H9 (cell line): Measurements from ENCODE around the gene GPR37L1. TPM values are rescaled to one million over a fixed set of nuclear protein-coding genes. Genes with fewer than 3 reads are reported as not detected.

Experiments
- DNase-seq: peaks from one replicate; pipeline ENCODE4 v3.0.0-alpha.2; 2017
- H2AFZ ChIP-seq: one replicate; pipeline ENCODE4 v1.6.1; 2013; ENCODE audit warnings: mild to moderate bottlenecking, low read length, control low read depth, moderate library complexity
- H2AK5ac ChIP-seq: 2 replicates; pipeline ENCODE4 v1.6.1; 2013; ENCODE audit warnings: low read length, control low read depth, mixed read lengths; ENCODE audit not compliant: insufficient read length
- H2BK120ac ChIP-seq: one replicate; pipeline ENCODE4 v1.6.1; 2013; ENCODE audit warnings: low read depth, mild to moderate bottlenecking, low read length, control low read depth, inconsistent platforms; ENCODE audit not compliant: poor library complexity, severe bottlenecking
- H2BK12ac ChIP-seq: 2 replicates; pipeline ENCODE4 v1.6.1; 2013; ENCODE audit warnings: low read length, control low read depth, mixed read lengths, low read depth; ENCODE audit not compliant: insufficient read length
- H2BK15ac ChIP-seq: 2 replicates; pipeline ENCODE4 v1.6.1; 2013; ENCODE audit warnings: low read depth, low read length, control low read depth
- H2BK20ac ChIP-seq: one replicate; pipeline ENCODE4 v1.6.1; 2013; ENCODE audit warnings: low read depth, mild to moderate bottlenecking, low read length, control low read depth, inconsistent platforms; ENCODE audit not compliant: poor library complexity, severe bottlenecking
- H2BK5ac ChIP-seq: 2 replicates; pipeline ENCODE4 v1.6.1; 2013; ENCODE audit warnings: low read length, control low read depth, mixed read lengths; ENCODE audit not compliant: insufficient read length
- H3K14ac ChIP-seq: 2 replicates; pipeline ENCODE4 v1.6.1; 2013; ENCODE audit warnings: low read length, control low read depth; ENCODE audit not compliant: insufficient read depth
- H3K18ac ChIP-seq: 2 replicates; pipeline ENCODE4 v1.6.1; 2013; ENCODE audit warnings: low read depth, mild to moderate bottlenecking, mixed read lengths, low read length, control low read depth; ENCODE audit not compliant: insufficient read length
- H3K23ac ChIP-seq: 2 replicates; pipeline ENCODE4 v1.6.1; 2013; ENCODE audit warnings: low read length, control low read depth, mixed read lengths, low read depth; ENCODE audit not compliant: insufficient read length
- H3K23me2 ChIP-seq: 2 replicates; pipeline ENCODE4 v1.6.1; 2013; ENCODE audit warnings: low read depth, mild to moderate bottlenecking, mixed read lengths, low read length, control low read depth; ENCODE audit not compliant: insufficient read length, poor library complexity, severe bottlenecking
- H3K27ac ChIP-seq: 2 replicates; pipeline ENCODE4 v1.5.1; 2013; ENCODE audit warnings: low read length, control low read depth, mixed read lengths, low read depth; ENCODE audit not compliant: insufficient read length
- H3K27me3 ChIP-seq: 2 replicates; pipeline ENCODE4 v1.6.1; 2013; ENCODE audit warnings: low read length, control low read depth, inconsistent platforms; ENCODE audit not compliant: insufficient read depth
- H3K4ac ChIP-seq: 2 replicates; pipeline ENCODE4 v1.6.1; 2013; ENCODE audit warnings: low read depth, mild to moderate bottlenecking, control low read depth, inconsistent platforms, low read length, moderate library complexity
- H3K4me1 ChIP-seq: 2 replicates; pipeline ENCODE4 v1.6.1; 2013; ENCODE audit warnings: low read length, control low read depth, inconsistent platforms; ENCODE audit not compliant: insufficient read depth
- H3K4me2 ChIP-seq: 2 replicates; pipeline ENCODE4 v1.6.1; 2013; ENCODE audit warnings: low read length, control low read depth, mixed read lengths; ENCODE audit not compliant: insufficient read length, insufficient read depth
- H3K56ac ChIP-seq: 2 replicates; pipeline ENCODE4 v1.6.1; 2013; ENCODE audit warnings: low read depth, mild to moderate bottlenecking, mixed read lengths, low read length, control low read depth; ENCODE audit not compliant: insufficient read length
- H3K79me1 ChIP-seq: 2 replicates; pipeline ENCODE4 v1.6.1; 2013; ENCODE audit warnings: low read depth, mild to moderate bottlenecking, moderate library complexity, low read length, control low read depth, inconsistent platforms; ENCODE audit not compliant: insufficient read depth, poor library complexity, severe bottlenecking
- H3K79me2 ChIP-seq: 2 replicates; pipeline ENCODE4 v1.6.1; 2013; ENCODE audit warnings: low read length, control low read depth, inconsistent platforms; ENCODE audit not compliant: insufficient read depth
- H3K9ac ChIP-seq: 2 replicates; pipeline ENCODE4 v1.6.1; 2013; ENCODE audit warnings: low read length, control low read depth, mixed read lengths; ENCODE audit not compliant: insufficient read length; ENCODE audit errors: extremely low read depth
- H3K9me3 ChIP-seq: one replicate; pipeline ENCODE4 v1.6.1; 2013; ENCODE audit warnings: low read depth, low read length, inconsistent platforms; ENCODE audit not compliant: control insufficient read depth
- H3T11ph ChIP-seq: one replicate; pipeline ENCODE4 v1.6.1; 2013; ENCODE audit warnings: mild to moderate bottlenecking, low read length, control low read depth, inconsistent platforms
- H4K20me1 ChIP-seq: one replicate; pipeline ENCODE4 v1.6.1; 2013; ENCODE audit not compliant: control insufficient read depth, insufficient read length, insufficient read depth
- H4K5ac ChIP-seq: 2 replicates; pipeline ENCODE4 v1.6.1; 2013; ENCODE audit warnings: low read depth, mild to moderate bottlenecking, mixed read lengths, low read length, control low read depth; ENCODE audit not compliant: insufficient read length
- H4K8ac ChIP-seq: replicated peaks from 2 replicates; pipeline ENCODE4 v1.6.1; 2013; ENCODE audit warnings: low read length, control low read depth, mixed read lengths, low read depth; ENCODE audit not compliant: insufficient read length
- H4K91ac ChIP-seq: 2 replicates; pipeline ENCODE4 v1.6.1; 2013; ENCODE audit warnings: low read depth, mild to moderate bottlenecking, moderate library complexity, mixed read lengths, low read length, control low read depth; ENCODE audit not compliant: insufficient read length
- H3K27ac Mint-ChIP-seq, 3 experiments: 2 replicates in 2 of 3; 3 replicates in 1 of 3; pipeline ENCODE4 v1.8.0; 2020 to 2021; ENCODE audit warnings: mixed read lengths in 3 of 3, mild to moderate bottlenecking in 1 of 3, moderate library complexity in 1 of 3
- H3K27me3 Mint-ChIP-seq: 2 replicates; pipeline ENCODE4 v1.8.0; 2021; ENCODE audit warnings: low read depth, mild to moderate bottlenecking, moderate library complexity, mixed read lengths
- H3K36me3 Mint-ChIP-seq, 3 experiments: 2 replicates in 2 of 3; 3 replicates in 1 of 3; pipeline ENCODE4 v1.8.0; 2020 to 2021; ENCODE audit warnings: low read depth in 3 of 3, mixed read lengths in 3 of 3; ENCODE audit not compliant: insufficient read depth in 1 of 3
- H3K4me1 Mint-ChIP-seq, 2 experiments: 2 replicates each; pipeline ENCODE4 v1.8.0; 2020; ENCODE audit warnings: mixed read lengths in 2 of 2
- H3K4me3 Mint-ChIP-seq, 2 experiments: 2 replicates in 1 of 2; 3 replicates in 1 of 2; pipeline ENCODE4 v1.8.0; 2020 to 2021; ENCODE audit warnings: mild to moderate bottlenecking in 2 of 2, mixed read lengths in 2 of 2, moderate library complexity in 1 of 2
- H3K9me3 Mint-ChIP-seq, 2 experiments: 2 replicates in 1 of 2; 3 replicates in 1 of 2; pipeline ENCODE4 v1.8.0; 2020; ENCODE audit warnings: mild to moderate bottlenecking in 2 of 2, mixed read lengths in 2 of 2, moderate library complexity in 1 of 2
- WGBS: extraction: QIAGEN DNeasy Blood & Tissue Kit; methylation state at CpG from one replicate; pipeline ENCODE4 v1.1.7; 2013; ENCODE audit warnings: missing lambda C conversion rate, low lambda C conversion rate, mixed read lengths; ENCODE audit not compliant: insufficient read length; ENCODE audit errors: extremely low coverage; 5-methylcytosine and 5-hydroxymethylcytosine counted together
- total RNA-seq: library from RNA; stranded (reverse); gene quantifications from 2 replicates; pipeline ENCODE4 v1.2.1, GENCODE V29; 2021
- TF ChIP-seq, protein P1 (sequence below): fragments of 200-600 bp; sonication (generic); conservative IDR thresholded peaks from 3 replicates; pipeline ENCODE4 v1.8.0; 2021; ENCODE audit warnings: antibody characterized with exemption, mild to moderate bottlenecking

GPR37L1 gene
- total RNA-seq, 1 experiment from 2014 or later = 0.11 TPM

DNA sequence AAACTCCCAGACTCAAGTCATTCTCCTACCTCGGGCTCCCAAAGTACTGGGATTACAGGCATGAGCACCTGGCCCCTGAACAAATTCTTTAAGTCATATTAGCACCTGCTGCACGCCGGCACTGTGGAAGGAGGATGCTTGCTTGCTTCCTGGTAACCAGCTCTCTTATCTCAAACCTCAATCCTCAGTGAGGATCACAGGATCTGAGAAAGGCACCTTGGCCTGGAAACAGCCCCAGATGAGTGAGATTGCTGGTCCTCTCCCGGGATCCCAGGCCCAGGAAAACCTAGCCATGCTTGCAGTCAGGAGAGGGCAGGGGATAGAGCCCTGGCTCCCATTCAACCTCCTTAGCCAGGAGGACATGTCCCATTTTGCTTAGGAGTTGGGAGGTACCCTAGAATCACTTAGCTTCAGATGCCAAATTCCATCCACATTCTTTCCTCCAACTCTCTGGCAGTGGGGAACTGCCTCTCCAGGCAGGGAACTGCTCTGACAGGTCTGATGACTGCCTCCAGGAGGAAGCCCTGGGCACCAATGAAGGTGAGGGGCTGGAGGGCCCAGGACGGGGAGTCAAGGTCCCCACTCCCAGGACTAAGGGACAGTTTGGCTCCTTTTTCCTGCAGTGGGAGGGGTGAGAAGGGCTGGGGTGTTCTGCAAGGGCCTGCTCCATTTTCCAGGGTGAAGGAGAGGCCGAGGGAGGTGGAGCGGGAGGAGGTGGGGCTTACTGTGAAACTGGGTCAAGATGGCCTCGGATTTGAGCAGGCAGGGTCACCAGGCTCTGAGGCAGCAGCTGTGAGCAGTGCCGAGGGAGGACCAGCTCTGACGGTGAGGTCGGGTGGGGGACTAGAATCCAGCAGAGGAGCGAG is 9.5 kb downstream of the GPR37L1 start:
- Histone ChIP-seq H3K56ac (no peak overlapping the region), H2BK120ac (no peak overlapping the region), H2AFZ (no peak overlapping the region), H4K91ac (no peak overlapping the region), H3K23me2 (no peaks in the 10 kb centered on the region), H2BK12ac (no peak overlapping the region), H3K79me2 (no peaks in the 10 kb centered on the region), H3K27me3 (no peaks in the 10 kb centered on the region), H4K8ac (no peak overlapping the region), H3K9ac (no peak overlapping the region), H2BK5ac (no peak overlapping the region), H3K4ac (no peak overlapping the region), H3K23ac (no peak overlapping the region), H2BK20ac (no peak overlapping the region), H2AK5ac (no peak overlapping the region), H3K79me1 (no peaks in the 10 kb centered on the region), H4K5ac (no peak overlapping the region), H3K14ac (no peak overlapping the region), H3K4me1 (no peaks in the 10 kb centered on the region), H3K27ac (no peak overlapping the region), H3T11ph (no peak overlapping the region), H2BK15ac (no peak overlapping the region), H3K4me2 (no peak overlapping the region), H3K18ac (no peak overlapping the region), H3K9me3 (no peaks in the 10 kb centered on the region), H4K20me1 (no peaks in the 10 kb centered on the region)
- no peaks in the 10 kb centered on the region for H3K9me3 Mint-ChIP-seq
- no peaks in the 10 kb centered on the region for H3K27me3 Mint-ChIP-seq
- no peak for DNase-seq
- H3K4me1 Mint-ChIP-seq = peaks cover 6 to 14% of the 10 kb centered on the region in 2 experiments
- H3K4me3 Mint-ChIP-seq = no peak overlapping the region
- TF ChIP-seq, protein P1, sequence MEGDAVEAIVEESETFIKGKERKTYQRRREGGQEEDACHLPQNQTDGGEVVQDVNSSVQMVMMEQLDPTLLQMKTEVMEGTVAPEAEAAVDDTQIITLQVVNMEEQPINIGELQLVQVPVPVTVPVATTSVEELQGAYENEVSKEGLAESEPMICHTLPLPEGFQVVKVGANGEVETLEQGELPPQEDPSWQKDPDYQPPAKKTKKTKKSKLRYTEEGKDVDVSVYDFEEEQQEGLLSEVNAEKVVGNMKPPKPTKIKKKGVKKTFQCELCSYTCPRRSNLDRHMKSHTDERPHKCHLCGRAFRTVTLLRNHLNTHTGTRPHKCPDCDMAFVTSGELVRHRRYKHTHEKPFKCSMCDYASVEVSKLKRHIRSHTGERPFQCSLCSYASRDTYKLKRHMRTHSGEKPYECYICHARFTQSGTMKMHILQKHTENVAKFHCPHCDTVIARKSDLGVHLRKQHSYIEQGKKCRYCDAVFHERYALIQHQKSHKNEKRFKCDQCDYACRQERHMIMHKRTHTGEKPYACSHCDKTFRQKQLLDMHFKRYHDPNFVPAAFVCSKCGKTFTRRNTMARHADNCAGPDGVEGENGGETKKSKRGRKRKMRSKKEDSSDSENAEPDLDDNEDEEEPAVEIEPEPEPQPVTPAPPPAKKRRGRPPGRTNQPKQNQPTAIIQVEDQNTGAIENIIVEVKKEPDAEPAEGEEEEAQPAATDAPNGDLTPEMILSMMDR = no peak
- peak overlapping the region; percentile 31 to 80 (median 75); a peak in 4 of 7 replicates for H3K27ac Mint-ChIP-seq
- WGBS = no CpG with 5 or more reads among the region's 12 CpGs
- peaks cover 7 to 30% (median 27%) of the 10 kb centered on the region in 3 experiments; a peak in 6 of 7 replicates for H3K36me3 Mint-ChIP-seq
